Endothelial cell of umbilical vein (primary cell): Measurements from ENCODE around the gene KCNG1. TPM values are rescaled to one million over a fixed set of nuclear protein-coding genes. Genes with fewer than 3 reads are reported as not detected.

ENCODE experiments used
- BruUV-seq: library from RNA; stranded (reverse); fragments of 400-500 nt; replicated peaks from 2 replicates; lab custom pipeline; 2021; lab: Mats Ljungman, UMichigan
- CTCF ChIA-PET: fragments of 300-600, 350-600 bp; sonication (Branson Sonifier 250); formaldehyde crosslinking; loops from one replicate; lab custom pipeline; 2021; ENCODE audit warnings: antibody characterized with exemption, inconsistent platforms; lab: Charles Lee
- POLR2A ChIA-PET: fragments of 300-600, 350-600 bp; sonication (Branson Sonifier 250); formaldehyde crosslinking; loops from one replicate; lab custom pipeline; 2021; ENCODE audit warnings: antibody characterized with exemption, inconsistent platforms; lab: Charles Lee
- DNase-seq: peaks from one replicate; pipeline ENCODE4 v3.0.0-alpha.2; 2011; ENCODE audit warnings: low read depth, low spot score
- FAIRE-seq: peaks from 2 replicates; lab custom pipeline; 2011; peaks lifted over from hg19 to GRCh38; lab: Jason Lieb, UNC
- H2AFZ ChIP-seq: 2 replicates; pipeline ENCODE4 v1.6.0; 2012; ENCODE audit warnings: low read depth, low read length, control low read depth, inconsistent platforms
- H3K27ac ChIP-seq: 2 replicates; pipeline ENCODE4 v1.5.1; 2011; ENCODE audit warnings: low read depth, mild to moderate bottlenecking, control low read depth, low read length, moderate library complexity; ENCODE audit not compliant: insufficient read depth
- H3K27me3 ChIP-seq, 2 experiments: 2 replicates each; pipeline versions ENCODE4 v1.6.0 to v1.6.1; 2011; ENCODE audit warnings: low read length in 2 of 2, mixed read lengths in 1 of 2; ENCODE audit not compliant: control insufficient read depth in 2 of 2, insufficient read depth in 2 of 2
- H3K36me3 ChIP-seq, 2 experiments: 2 replicates in 1 of 2; 3 replicates in 1 of 2; pipeline ENCODE4 v1.5.1; 2011; ENCODE audit warnings: low read length in 2 of 2, mild to moderate bottlenecking in 1 of 2, moderate library complexity in 1 of 2; ENCODE audit not compliant: control insufficient read depth in 2 of 2, insufficient read depth in 2 of 2; ENCODE audit errors: extremely low read depth in 1 of 2
- H3K4me1 ChIP-seq: 3 replicates; pipeline ENCODE4 v1.5.1; 2011; ENCODE audit warnings: mild to moderate bottlenecking, low read length; ENCODE audit not compliant: control insufficient read depth, insufficient read depth; ENCODE audit errors: extremely low read depth
- H3K4me2 ChIP-seq: 2 replicates; pipeline ENCODE4 v1.6.1; 2011; ENCODE audit warnings: low read length, control low read depth, mixed read lengths; ENCODE audit not compliant: insufficient read depth
- H3K4me3 ChIP-seq, 3 experiments: fragments of 200-600 bp in 1 of 3; sonication (generic), shearing (Covaris generic) in 1 of 3; replicated peaks in 1 of 3; 2 replicates each; pipeline ENCODE4 v1.5.1; 2011 to 2016; ENCODE audit warnings: control low read depth in 3 of 3, low read length in 3 of 3, mild to moderate bottlenecking in 2 of 3, inconsistent platforms in 1 of 3, low read depth in 1 of 3, moderate library complexity in 1 of 3; ENCODE audit not compliant: insufficient read depth in 1 of 3
- H3K79me2 ChIP-seq: 2 replicates; pipeline ENCODE4 v1.6.0; 2012; ENCODE audit warnings: low read length, inconsistent platforms; ENCODE audit not compliant: control insufficient read depth, insufficient read depth
- H3K9ac ChIP-seq: replicated peaks from 2 replicates; pipeline ENCODE3; 2011; ENCODE audit warnings: low read length, control low read depth; ENCODE audit not compliant: insufficient read depth; ENCODE audit errors: extremely low read depth
- H3K9me1 ChIP-seq: replicated peaks from 3 replicates; pipeline ENCODE4 v1.6.0; 2011; ENCODE audit warnings: mild to moderate bottlenecking, low read length; ENCODE audit not compliant: control insufficient read depth, insufficient read depth; ENCODE audit errors: extremely low read depth
- H3K9me3 ChIP-seq: replicated peaks from 2 replicates; pipeline ENCODE4 v1.5.1; 2012; ENCODE audit warnings: low read length, inconsistent platforms; ENCODE audit not compliant: control insufficient read depth, insufficient read depth
- H4K20me1 ChIP-seq: replicated peaks from 2 replicates; pipeline ENCODE3; 2011; ENCODE audit warnings: mild to moderate bottlenecking, low read length; ENCODE audit not compliant: control insufficient read depth, insufficient read depth; ENCODE audit errors: extremely low read depth
- CTCF ChIP-seq, 2 donors: IDR thresholded peaks; 1 replicate in 1 of 2; 2 replicates in 1 of 2; pipeline ENCODE4 v1.5.1; 2011; ENCODE audit warnings: low read length in 2 of 2, mild to moderate bottlenecking in 2 of 2, moderate library complexity in 2 of 2, control low read depth in 1 of 2, inconsistent platforms in 1 of 2, low read depth in 1 of 2; ENCODE audit not compliant: insufficient read depth in 1 of 2; ENCODE audit errors: extremely low read depth in 1 of 2
- EZH2 ChIP-seq: IDR thresholded peaks from 2 replicates; pipeline ENCODE4 v1.6.1; 2012; ENCODE audit warnings: borderline replicate concordance, low read depth, mild to moderate bottlenecking, moderate library complexity, low read length, inconsistent platforms; ENCODE audit not compliant: severe bottlenecking
- FOS ChIP-seq: IDR thresholded peaks from 2 replicates; pipeline ENCODE4 v1.6.1; 2011; ENCODE audit warnings: mild to moderate bottlenecking, low read length, moderate library complexity, borderline replicate concordance; ENCODE audit not compliant: insufficient read depth
- GATA2 ChIP-seq: IDR thresholded peaks from 2 replicates; pipeline ENCODE4 v1.7.0; 2011; ENCODE audit warnings: low read depth, mild to moderate bottlenecking, moderate library complexity, mixed read lengths, low read length; ENCODE audit not compliant: insufficient read length, insufficient read depth
- MAX ChIP-seq: IDR thresholded peaks from 2 replicates; pipeline ENCODE4 v1.6.1; 2011; ENCODE audit not compliant: insufficient read depth, insufficient read length
- MYC ChIP-seq: IDR thresholded peaks from one replicate; pipeline ENCODE4 v1.6.1; 2011; ENCODE audit warnings: mild to moderate bottlenecking, low read depth, low read length
- POLR2A ChIP-seq: IDR thresholded peaks from 2 replicates; pipeline ENCODE4 v1.6.1; 2012; ENCODE audit warnings: low read depth, mild to moderate bottlenecking, control low read depth, low read length
- POLR2AphosphoS5 ChIP-seq: IDR thresholded peaks from 2 replicates; pipeline ENCODE4 v1.6.1; 2012; ENCODE audit warnings: low read depth, mild to moderate bottlenecking, control low read depth, low read length, moderate library complexity; ENCODE audit not compliant: insufficient read depth
- dilution Hi-C: fragments of 300-500 bp; cut with MboI; formaldehyde crosslinking; loops from one replicate; pipeline ENCODE4 v1.15.0; 2019; ENCODE audit warnings: low sequenced_read_pairs; ENCODE audit not compliant: extremely low pct_ligation_motif_present
- intact Hi-C: fragments of 100-400 bp; cut with micrococcal nuclease; formaldehyde crosslinking; loops from one replicate; pipeline ENCODE4 v1.10.0; 2022
- polyA plus RNA-seq, 4 experiments: library from polyadenylated mRNA; depleted of rRNA in 3 of 4; stranded (reverse) in 3 of 4; unstranded in 1 of 4; fragments of >200 nt; gene quantifications; 2 replicates each; pipeline versions ENCODE4 v1.2.1 to v1.2.3, GENCODE V29; 2011 to 2012; ENCODE audit warnings: missing spikeins in 1 of 4
- total RNA-seq: library from RNA; stranded (reverse); gene quantifications from 2 replicates; pipeline ENCODE4 v1.2.3, GENCODE V29; 2021

Gene KCNG1
- total and polyA plus RNA-seq, 2 donors (not counting 3 experiments of a cell fraction or from before 2014, with no cell fraction given): 0.22 to 1.1 TPM

GRCh38 chr20:50975701-50976330 is 47.1 kb downstream of the KCNG1 start:
- FAIRE-seq: no peak
- H2AFZ ChIP-seq: no peak overlapping the region
- no peak overlapping the region for H3K27ac ChIP-seq
- no peaks in the 10 kb centered on the region for H3K9me3 ChIP-seq
- dilution Hi-C loops (no loop called here), intact Hi-C loops (loop anchor here (10.0 kb wide), 1 partner anchor 489 kb away; no protein-coding TSS in a partner anchor)
- H3K4me2 ChIP-seq: no peak overlapping the region
- BruUV-seq: no TSS peak
- H3K79me2 ChIP-seq: no peaks in the 10 kb centered on the region
- H3K36me3 ChIP-seq: no peaks in the 10 kb centered on the region
- peaks cover 0 to 5% of the 10 kb centered on the region in 2 experiments for H3K27me3 ChIP-seq
- H3K9ac ChIP-seq: no peak overlapping the region
- no peaks in the 10 kb centered on the region for H3K9me1 ChIP-seq
- ChIA-PET POLR2A (no interaction called here), CTCF (interaction anchor here (1.2 kb wide), 1 partner anchor 12 kb away, joined by 4 read pairs; no protein-coding TSS in a partner anchor)
- H3K4me3 ChIP-seq: no peak overlapping the region
- H4K20me1 ChIP-seq: no peaks in the 10 kb centered on the region
- no peak for DNase-seq
- TF ChIP-seq EZH2 (no peak), CTCF (IDR thresholded peaks at IDR 0.05; ENCODE audit: extremely low read depth in 1 of 2, insufficient read depth in 1 of 2, low read depth in 1 of 2, low read length in 2 of 2) (no peak), MAX (no peak), POLR2A (no peak), MYC (no peak), POLR2AphosphoS5 (no peak), FOS (no peak), GATA2 (no peak)
- H3K4me1 ChIP-seq: no peaks in the 10 kb centered on the region
